D341Med (cell line): ENCODE data around the gene RIN2.

ENCODE experiments used
- DNase-seq: peaks from one replicate; pipeline ENCODE4 v3.0.0; 2012; ENCODE audit warnings: low spot score

The RIN2 gene

GRCh38 chr20:19767070-19767469 lies 9.0 kb downstream of the RIN2 start:
- DNase-seq, result no peak

GRCh38 chr20:19768325-19768842 lies 10.3 kb downstream of the RIN2 start:
- DNase-seq, result no peak

GRCh38 chr20:19769507-19769906 lies 11.4 kb downstream of the RIN2 start:
- DNase-seq, result no peak

GRCh38 chr20:19770375-19770774 lies 12.3 kb downstream of the RIN2 start:
- no peak for DNase-seq

- no peak for DNase-seq
Observed at GRCh38 chr20:19771031-19771430, 13.0 kb downstream of the RIN2 start.

GRCh38 chr20:19773471-19773870 lies 15.4 kb downstream of the RIN2 start:
- no peak for DNase-seq

GRCh38 chr20:19774135-19774933 lies 16.3 kb downstream of the RIN2 start:
- DNase-seq, result no peak

GRCh38 chr20:19775353-19776253 lies 17.5 kb downstream of the RIN2 start:
- no peak for DNase-seq

GRCh38 chr20:19777315-19777714 lies 19.3 kb downstream of the RIN2 start:
- no peak for DNase-seq

- DNase-seq, result no peak
Observed at GRCh38 chr20:19777981-19778380, 19.9 kb downstream of the RIN2 start.

GRCh38 chr20:19778404-19778803 lies 20.3 kb downstream of the RIN2 start:
- DNase-seq, result no peak

GRCh38 chr20:19779634-19780033 lies 21.6 kb downstream of the RIN2 start:
- no peak for DNase-seq

GRCh38 chr20:19780261-19780660 lies 22.2 kb downstream of the RIN2 start:
- DNase-seq, result no peak

- DNase-seq, result no peak
Observed at GRCh38 chr20:19781235-19781634, 23.2 kb downstream of the RIN2 start.

- no peak for DNase-seq
Observed at GRCh38 chr20:19782669-19783068, 24.6 kb downstream of the RIN2 start.

GRCh38 chr20:19783966-19784401 lies 25.9 kb downstream of the RIN2 start:
- no peak for DNase-seq

GRCh38 chr20:19784511-19785172 lies 26.6 kb downstream of the RIN2 start:
- peak; percentile 64 for DNase-seq

GRCh38 chr20:19785173-19785982 lies 27.3 kb downstream of the RIN2 start:
- no peak for DNase-seq

- DNase-seq, result no peak
Observed at GRCh38 chr20:19785983-19786285, 27.9 kb downstream of the RIN2 start.

GRCh38 chr20:19786311-19786710 lies 28.3 kb downstream of the RIN2 start:
- DNase-seq, result no peak

GRCh38 chr20:19787366-19787765 lies 29.3 kb downstream of the RIN2 start:
- no peak for DNase-seq

- DNase-seq, result no peak
Observed at GRCh38 chr20:19789009-19789408, 31.0 kb downstream of the RIN2 start.
